Hematopoietic multipotent progenitor cell treated with erythropoietin and hydrocortisone succinate and interleukin-3 and kit ligand, for 17 days (in vitro differentiated cells): Measurements from ENCODE around the gene RCOR2.
"Not testable (repeated sequence)": the region's sequence is repeated elsewhere in the genome, so short reads cannot be mapped to it uniquely, and the experiment has no call there.

Experiments used
- DNase-seq: peaks from one replicate; pipeline ENCODE4 v3.0.0-alpha.2; 2015; ENCODE audit warnings: low spot score

Gene RCOR2

DNA sequence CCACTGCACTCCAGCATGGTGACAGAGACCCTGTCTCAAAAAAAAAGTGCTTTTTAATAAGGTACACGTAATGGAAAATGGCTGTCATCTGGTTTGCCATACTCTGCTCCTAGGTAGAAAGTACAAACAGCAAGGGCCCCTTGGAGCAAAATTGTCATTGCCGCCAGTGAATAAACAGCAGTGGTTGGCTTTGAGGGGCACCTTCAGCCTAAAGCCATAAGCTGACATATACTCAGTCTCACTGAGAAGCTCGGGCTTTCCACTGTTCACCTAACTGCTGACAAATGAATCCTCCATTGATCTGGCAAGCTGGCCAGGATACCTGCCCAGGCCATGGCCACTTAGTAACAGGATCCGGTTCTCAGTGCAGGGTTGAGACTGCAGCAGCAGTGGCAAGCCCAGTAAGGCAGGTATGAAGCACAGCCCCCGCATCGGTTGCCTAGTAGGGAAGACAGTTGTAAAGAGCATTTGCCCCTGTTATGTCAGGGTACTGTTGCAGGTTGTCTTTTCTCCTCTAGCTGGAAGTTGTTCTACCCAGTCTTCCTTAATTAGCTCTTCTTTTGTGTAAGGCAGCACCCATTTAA is 39.2 kb downstream of the RCOR2 start:
- DNase-seq: no peak

DNA sequence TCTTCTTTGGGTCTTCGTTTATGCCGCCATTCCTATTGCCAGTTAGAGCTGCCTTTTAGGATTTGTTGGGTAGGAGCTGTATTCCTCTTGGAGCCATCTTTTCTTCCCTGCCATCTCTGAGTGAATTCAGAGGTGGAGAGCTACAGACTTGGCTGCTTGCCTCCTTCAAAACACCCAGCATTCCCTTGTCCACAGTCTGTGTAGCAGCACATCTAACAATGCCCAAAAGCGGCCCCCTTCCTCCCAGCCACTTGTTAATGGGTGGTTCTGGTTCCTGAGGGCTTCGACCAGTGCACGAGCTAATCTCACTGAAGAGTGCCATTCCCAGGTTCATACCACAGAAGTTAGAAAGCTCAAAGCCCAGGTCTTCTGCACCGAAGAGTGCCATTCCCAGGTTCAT is 40.3 kb downstream of the RCOR2 start:
- DNase-seq: no peak

- no peak for DNase-seq
Measured at GRCh38 chr11:63875506-63876065, 41.4 kb downstream of the RCOR2 start.

DNA sequence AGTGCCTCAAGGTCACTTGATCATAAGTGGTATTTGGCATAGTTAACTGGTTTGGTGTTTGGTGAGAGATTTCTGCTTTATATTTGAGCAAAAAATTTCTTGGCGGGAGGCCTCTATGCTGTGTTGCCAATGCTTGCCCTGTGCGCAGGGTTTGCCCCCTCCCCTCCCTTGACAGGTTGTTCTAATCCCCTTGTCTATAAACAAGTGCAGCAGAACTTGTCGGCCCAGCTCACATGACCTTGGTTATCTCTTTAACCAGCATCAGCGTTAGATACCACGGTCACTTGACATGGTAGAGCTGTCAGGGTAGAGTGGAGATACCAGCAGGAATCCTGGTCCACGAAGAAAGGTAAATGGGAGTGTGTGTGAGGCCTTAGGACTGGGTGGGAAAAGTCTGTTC is 42.5 kb downstream of the RCOR2 start:
- peak; percentile 22 for DNase-seq

DNA sequence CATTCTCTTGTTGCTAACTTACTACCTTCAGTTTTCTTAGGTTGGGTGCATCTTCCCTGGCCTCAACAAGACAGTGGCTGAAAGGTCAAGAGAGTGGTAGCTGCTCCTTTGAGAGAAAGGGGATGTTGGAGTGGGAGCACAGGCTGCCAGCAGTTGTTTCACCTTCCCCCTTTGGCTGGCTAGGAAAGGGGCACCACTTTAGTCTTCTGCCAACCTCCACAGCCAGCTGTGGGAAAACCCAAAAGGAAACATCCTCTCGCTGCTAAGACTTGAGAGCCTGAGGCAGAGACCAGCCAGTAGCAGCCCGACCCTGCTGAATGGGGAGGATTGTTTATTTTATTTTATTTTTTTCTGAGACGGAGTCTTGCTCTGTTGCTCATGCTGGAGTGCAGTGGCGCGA is 43.7 kb downstream of the RCOR2 start:
- DNase-seq: no peak

- DNase-seq: no peak
Measured at GRCh38 chr11:63872800-63873197, 44.2 kb downstream of the RCOR2 start.

GRCh38 chr11:63871962-63872799 is 44.8 kb downstream of the RCOR2 start:
- peak; percentile 42 for DNase-seq

GRCh38 chr11:63870351-63871140 is 46.4 kb downstream of the RCOR2 start:
- no peak for DNase-seq

GRCh38 chr11:63869683-63870082 is 47.3 kb downstream of the RCOR2 start:
- no peak for DNase-seq

- no peak for DNase-seq
Measured at GRCh38 chr11:63869171-63869591, 47.8 kb downstream of the RCOR2 start.

GRCh38 chr11:63868399-63869064 is 48.4 kb downstream of the RCOR2 start:
- no peak for DNase-seq

GRCh38 chr11:63867511-63867910 is 49.5 kb downstream of the RCOR2 start:
- DNase-seq: no peak

DNA sequence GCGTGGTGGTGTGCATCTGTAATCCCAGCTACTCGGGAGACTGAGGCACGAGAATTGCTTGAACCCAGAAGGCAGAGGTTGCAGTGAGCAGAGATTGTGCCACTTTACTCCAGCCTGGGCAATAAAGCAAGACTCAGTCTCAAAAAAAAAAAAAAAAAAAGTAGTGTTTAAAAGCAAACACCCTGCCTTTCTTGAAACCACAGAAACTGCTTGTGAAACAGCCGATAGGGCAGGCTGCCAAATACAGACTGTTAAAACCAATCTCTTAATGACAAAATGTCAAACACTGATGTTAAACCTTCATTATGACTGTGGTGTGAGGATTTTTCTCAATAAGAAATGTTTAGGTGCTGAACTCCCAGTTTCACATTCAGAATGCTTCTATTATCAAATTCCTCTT is 50.8 kb downstream of the RCOR2 start:
- DNase-seq: no peak

- DNase-seq: not testable (repeated sequence)
Measured at GRCh38 chr11:63863620-63864019, 53.3 kb downstream of the RCOR2 start.

GRCh38 chr11:63862923-63863322 is 54.0 kb downstream of the RCOR2 start:
- no peak for DNase-seq
